AG04450 (cell line): ENCODE data around the gene TFDP1. TPM values are rescaled to one million over a fixed set of nuclear protein-coding genes. Genes with fewer than 3 reads are reported as not detected.

Experiments
- CTCF ChIA-PET: fragments of 300-600, 350-600 bp; formaldehyde crosslinking; extraction: SDS; loops from one replicate; lab custom pipeline; 2022; ENCODE audit warnings: antibody characterized with exemption, inconsistent platforms; lab: Charles Lee
- POLR2A ChIA-PET: fragments of 350-600 bp; formaldehyde crosslinking; extraction: SDS; loops from one replicate; lab custom pipeline; 2021; ENCODE audit warnings: antibody characterized with exemption, inconsistent platforms; lab: Yijun Ruan, JAX
- DNase-seq: peaks from one replicate; pipeline ENCODE4 v3.0.0-alpha.2; 2011; ENCODE audit warnings: low read depth, low spot score
- H3K27ac ChIP-seq: one replicate; pipeline ENCODE4 v1.5.1; 2012; ENCODE audit warnings: low read depth, low read length, control low read depth
- H3K27me3 ChIP-seq: one replicate; pipeline ENCODE4 v1.6.0; 2012; ENCODE audit warnings: low read length; ENCODE audit not compliant: control insufficient read depth, insufficient read depth
- H3K4me3 ChIP-seq: 2 replicates; pipeline ENCODE4 v1.5.1; 2011; ENCODE audit warnings: mild to moderate bottlenecking, low read depth, low read length, control low read depth
- H3K9me3 ChIP-seq: 2 replicates; pipeline ENCODE4 v1.5.1; 2012; ENCODE audit warnings: low read length; ENCODE audit not compliant: control insufficient read depth, insufficient read depth
- polyA plus RNA-seq: library from polyadenylated mRNA; depleted of rRNA; stranded (reverse); fragments of >200 nt; gene quantifications from 2 replicates; pipeline ENCODE4 v1.2.3, GENCODE V29; 2011
- TF ChIP-seq, protein P1 (sequence below): IDR thresholded peaks from 2 replicates; pipeline ENCODE4 v1.5.1; 2011; ENCODE audit warnings: low read depth, low read length, control low read depth, inconsistent platforms

The TFDP1 gene
- polyA plus RNA-seq, 1 experiment, result 79.7 TPM

DNA sequence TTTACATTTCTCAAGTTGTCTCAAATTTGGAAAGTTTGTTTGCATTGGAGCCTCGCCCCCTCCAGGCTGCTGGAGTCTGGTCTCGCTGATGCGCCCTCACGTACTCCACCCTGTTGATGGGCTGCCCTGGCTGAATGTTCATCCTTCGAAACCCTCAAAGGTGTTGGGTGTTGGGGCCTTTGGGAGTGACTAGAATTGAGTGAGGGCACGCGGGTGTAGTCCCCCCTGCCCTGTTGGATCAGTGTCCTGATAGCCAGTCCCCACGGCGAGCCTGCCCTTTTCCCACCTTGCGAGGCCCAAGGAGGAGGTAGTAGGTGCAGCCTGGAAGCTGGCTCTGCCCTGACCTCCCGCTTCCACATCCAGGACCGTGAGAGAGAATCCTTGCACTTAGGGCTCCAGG lies 14.8 kb downstream of the TFDP1 start:
- POLR2A ChIA-PET, result no interaction called here
- CTCF ChIA-PET, result no interaction called here
- no peak for DNase-seq
- peaks cover 30% of the 10 kb centered on the region for H3K9me3 ChIP-seq
- TF ChIP-seq, protein P1, sequence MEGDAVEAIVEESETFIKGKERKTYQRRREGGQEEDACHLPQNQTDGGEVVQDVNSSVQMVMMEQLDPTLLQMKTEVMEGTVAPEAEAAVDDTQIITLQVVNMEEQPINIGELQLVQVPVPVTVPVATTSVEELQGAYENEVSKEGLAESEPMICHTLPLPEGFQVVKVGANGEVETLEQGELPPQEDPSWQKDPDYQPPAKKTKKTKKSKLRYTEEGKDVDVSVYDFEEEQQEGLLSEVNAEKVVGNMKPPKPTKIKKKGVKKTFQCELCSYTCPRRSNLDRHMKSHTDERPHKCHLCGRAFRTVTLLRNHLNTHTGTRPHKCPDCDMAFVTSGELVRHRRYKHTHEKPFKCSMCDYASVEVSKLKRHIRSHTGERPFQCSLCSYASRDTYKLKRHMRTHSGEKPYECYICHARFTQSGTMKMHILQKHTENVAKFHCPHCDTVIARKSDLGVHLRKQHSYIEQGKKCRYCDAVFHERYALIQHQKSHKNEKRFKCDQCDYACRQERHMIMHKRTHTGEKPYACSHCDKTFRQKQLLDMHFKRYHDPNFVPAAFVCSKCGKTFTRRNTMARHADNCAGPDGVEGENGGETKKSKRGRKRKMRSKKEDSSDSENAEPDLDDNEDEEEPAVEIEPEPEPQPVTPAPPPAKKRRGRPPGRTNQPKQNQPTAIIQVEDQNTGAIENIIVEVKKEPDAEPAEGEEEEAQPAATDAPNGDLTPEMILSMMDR, result no peak
- H3K4me3 ChIP-seq, result no peak overlapping the region
- H3K27ac ChIP-seq, result no peak overlapping the region
- H3K27me3 ChIP-seq, result no peaks in the 10 kb centered on the region

DNA sequence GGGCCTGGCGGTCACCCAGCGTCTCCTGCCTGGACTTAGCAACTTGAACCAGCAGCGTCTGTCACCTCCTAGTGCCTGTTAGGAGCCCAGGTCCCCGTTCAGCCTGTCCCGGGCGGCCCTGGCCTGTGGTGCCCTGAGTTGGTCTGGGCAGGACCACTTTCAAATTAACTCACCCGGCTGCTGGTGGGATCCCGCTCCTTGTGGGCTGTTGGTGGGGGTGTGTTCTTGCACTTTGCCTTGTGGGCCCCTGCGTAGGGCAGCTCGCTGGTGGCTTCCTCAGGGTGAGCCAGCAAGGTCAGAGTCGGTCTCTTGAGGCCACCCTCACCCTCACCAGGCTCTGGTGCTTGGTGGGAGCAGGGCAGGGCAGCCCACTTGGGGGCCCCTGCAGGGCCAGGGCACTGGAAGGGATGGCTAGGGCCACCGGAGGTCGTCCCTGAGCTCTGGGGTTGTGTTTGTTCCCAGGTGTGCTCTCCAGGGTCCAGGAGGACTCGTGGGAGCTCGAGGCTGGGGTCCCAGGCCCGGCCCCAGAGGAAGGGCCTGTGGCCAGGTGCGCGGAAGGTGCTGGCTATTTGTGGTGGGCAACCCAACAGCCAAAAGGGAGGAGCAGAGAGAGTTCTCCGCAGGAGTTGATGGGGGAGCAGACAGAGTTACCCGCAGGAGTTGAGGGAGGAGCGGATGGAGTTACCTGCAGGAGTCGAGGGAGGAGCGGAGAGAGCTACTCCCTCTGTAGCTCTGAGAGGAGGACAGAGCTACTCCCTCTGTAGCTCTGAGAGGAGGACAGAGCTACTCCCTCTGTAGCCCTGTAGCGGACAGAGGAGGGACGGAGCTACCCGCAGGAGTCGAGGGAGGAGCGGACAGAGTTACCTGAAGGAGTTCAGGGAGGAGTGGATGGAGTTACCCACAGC lies 16.9 kb downstream of the TFDP1 start:
- TF ChIP-seq, protein P1, result no peak
- CTCF ChIA-PET, result no interaction called here

DNA sequence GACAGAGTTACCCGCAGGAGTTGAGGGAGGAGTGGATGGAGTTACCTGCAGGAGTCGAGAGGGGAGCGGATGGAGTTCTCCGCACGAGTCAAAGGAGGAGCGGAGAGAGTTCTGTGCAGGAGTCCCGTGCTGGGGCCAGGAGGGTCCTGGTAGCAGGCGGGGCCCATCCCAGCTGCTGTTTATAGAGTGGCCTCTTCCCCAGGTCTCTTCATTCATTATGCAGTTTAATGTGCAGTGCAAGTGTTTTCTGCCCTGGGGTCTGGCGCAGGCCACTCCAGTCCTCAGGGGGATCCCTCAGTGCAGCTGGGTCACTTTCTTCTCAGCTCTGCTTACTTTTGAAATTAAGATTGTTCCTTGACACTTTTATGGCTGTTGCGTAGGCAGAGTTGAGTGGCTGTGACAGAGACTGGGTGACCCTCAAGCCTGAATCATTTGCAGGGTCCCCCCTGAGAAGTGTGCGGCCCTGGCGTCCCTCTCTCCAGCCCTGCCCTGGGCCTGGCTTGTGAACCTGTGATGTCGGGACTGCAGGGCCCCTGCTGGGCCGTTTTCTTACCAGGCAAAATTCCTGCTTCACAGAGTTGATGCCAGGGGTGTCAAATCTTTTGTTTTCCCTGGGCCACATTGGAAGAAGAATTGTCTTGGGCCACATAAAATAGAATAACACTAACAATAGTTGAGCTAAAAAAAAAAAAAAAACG lies 17.9 kb downstream of the TFDP1 start:
- Histone ChIP-seq H3K27ac (no peak overlapping the region), H3K9me3 (peaks cover 25% of the 10 kb centered on the region), H3K4me3 (no peak overlapping the region), H3K27me3 (no peaks in the 10 kb centered on the region)
- TF ChIP-seq, protein P1, result no peak
- POLR2A ChIA-PET, result no interaction called here
- DNase-seq, result no peak
- CTCF ChIA-PET, result no interaction called here

More for the DNA sequence above, 16.9 kb downstream of the TFDP1 start:
- H3K9me3 ChIP-seq, result peaks cover 30% of the 10 kb centered on the region
- POLR2A ChIA-PET, result no interaction called here
- no peak overlapping the region for H3K4me3 ChIP-seq
- H3K27ac ChIP-seq, result no peak overlapping the region
- H3K27me3 ChIP-seq, result no peaks in the 10 kb centered on the region
- no peak for DNase-seq

DNA sequence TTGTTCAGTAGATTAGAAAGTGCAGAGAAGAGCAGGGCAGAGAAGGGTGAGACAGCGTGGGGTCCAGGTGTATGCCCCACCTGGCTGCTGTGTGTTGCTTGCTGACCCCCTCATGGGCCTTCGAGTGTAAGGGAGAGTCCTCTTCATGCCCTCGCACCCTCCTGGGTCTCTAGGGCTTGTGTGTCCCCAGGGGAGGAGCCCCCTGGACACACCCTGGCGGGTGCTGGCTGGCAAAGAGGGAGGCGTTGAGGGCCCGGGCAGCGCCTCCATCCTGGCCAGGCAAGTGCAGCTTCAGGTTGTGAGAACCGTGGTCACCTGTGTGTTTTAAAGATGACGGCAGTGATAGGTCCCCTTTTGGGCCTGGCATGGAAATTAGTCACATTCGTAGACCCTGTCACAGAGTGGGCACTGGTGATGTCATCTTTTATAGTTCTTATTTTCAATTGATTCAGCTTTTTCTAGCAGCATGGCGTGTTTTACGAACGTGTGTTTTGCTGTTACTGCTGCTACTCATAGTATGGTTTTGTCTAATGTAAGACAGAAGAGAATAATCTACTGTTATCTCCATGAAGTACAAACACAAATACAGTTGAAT lies 18.7 kb downstream of the TFDP1 start:
- TF ChIP-seq, protein P1, result no peak
- Histone ChIP-seq H3K9me3 (peaks cover 20% of the 10 kb centered on the region), H3K27me3 (no peaks in the 10 kb centered on the region), H3K27ac (no peak overlapping the region), H3K4me3 (no peak overlapping the region)
- ChIA-PET POLR2A (no interaction called here), CTCF (no interaction called here)
- no peak for DNase-seq

DNA sequence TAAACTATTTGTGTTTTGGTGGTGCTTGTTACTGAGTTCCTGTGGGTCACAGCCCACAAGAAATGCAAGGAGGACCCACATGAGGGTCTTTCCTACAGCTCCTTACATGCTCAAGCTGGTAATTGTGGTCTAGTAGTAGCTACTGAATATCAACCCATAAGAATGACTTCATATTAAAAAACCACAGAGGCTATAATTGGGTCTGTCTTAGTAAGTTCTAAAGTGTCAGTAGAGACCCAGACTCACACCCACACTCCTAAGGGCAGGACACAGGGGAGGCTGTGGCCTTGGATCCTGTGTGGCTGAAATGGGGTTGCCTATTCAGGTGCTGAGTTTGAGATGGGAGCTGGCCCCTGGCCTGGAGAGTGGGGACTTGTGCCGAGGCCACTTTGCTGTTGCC lies 19.6 kb downstream of the TFDP1 start:
- DNase-seq, result no peak
- no peak overlapping the region for H3K27ac ChIP-seq
- H3K4me3 ChIP-seq, result no peak overlapping the region
- H3K9me3 ChIP-seq, result peaks cover 15% of the 10 kb centered on the region
- no peaks in the 10 kb centered on the region for H3K27me3 ChIP-seq
- TF ChIP-seq, protein P1, result no peak
- POLR2A ChIA-PET, result no interaction called here
- CTCF ChIA-PET, result no interaction called here
